Uterus (tissue), 2 donors: ENCODE measurements around the gene KRTAP25-1.

Source experiments
- CTCF ChIP-seq, 4 experiments: fragments of 200-600 bp in 2 of 4; fragments of 450-650 bp in 2 of 4; sonication (generic) in 2 of 4; IDR thresholded peaks; one replicate each; pipeline ENCODE4 v1.5.1; 2016 to 2019; ENCODE audit warnings: antibody characterized with exemption in 4 of 4, mild to moderate bottlenecking in 2 of 4, moderate library complexity in 1 of 4
- POLR2A ChIP-seq, 2 donors: fragments of 450-650 bp; IDR thresholded peaks; one replicate each; pipeline ENCODE4 v1.6.1; 2016; ENCODE audit warnings: antibody characterized with exemption in 2 of 2, mild to moderate bottlenecking in 1 of 2, moderate library complexity in 1 of 2

- no peak for TF ChIP-seq CTCF (IDR thresholded peaks at IDR 0.05)
- no peak for TF ChIP-seq POLR2A (IDR thresholded peaks at IDR 0.05)
These were observed 19.3 kb downstream of the KRTAP25-1 start for GRCh38 chr21:30269803-30270530.
